Measurements from ENCODE around the gene ARG2. TPM values are rescaled to one million over a fixed set of nuclear protein-coding genes. Genes with fewer than 3 reads are reported as not detected.

The ARG2 gene
- total RNA-seq, 1 experiment from 2014 or later = 35.2 TPM

DNA sequence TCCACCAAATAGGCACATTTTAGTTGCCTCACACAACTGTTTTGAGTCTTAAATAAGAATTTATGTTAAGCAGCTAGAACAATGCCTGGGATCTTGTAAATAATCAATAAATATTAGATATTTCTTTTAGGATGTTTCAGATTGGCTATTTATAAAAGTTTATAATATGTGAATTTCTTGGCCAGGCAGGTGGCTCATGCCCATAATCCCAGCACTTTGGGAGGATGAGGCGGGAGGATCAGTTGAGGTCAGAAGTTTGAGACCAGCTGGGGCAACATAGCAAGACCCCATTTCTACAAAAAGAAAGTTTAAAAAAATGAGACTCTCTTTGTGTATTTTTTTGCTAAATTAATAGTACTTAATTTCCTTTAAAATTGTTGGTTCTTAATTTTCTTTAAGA, 21.8 kb downstream of the ARG2 start:
- no peaks in the 10 kb centered on the region for H3K23me2 ChIP-seq (ENCODE audit: insufficient read length, low read depth, low read length, poor library complexity, severe bottlenecking)
- no peaks in the 10 kb centered on the region for H3K79me1 ChIP-seq (ENCODE audit: insufficient read depth, low read depth, low read length, poor library complexity, severe bottlenecking)
- H3K56ac ChIP-seq (ENCODE audit: insufficient read length, low read depth, low read length) = no peak overlapping the region
- Mint-ChIP-seq H3K36me3 (ENCODE audit: insufficient read depth in 1 of 3, low read depth in 3 of 3) (peaks cover 0 to 24% (median 13%) of the 10 kb centered on the region in 3 experiments; a peak in 6 of 7 replicates), H3K27ac (no peak overlapping the region), H3K9me3 (no peaks in the 10 kb centered on the region), H3K4me1 (no peaks in the 10 kb centered on the region), H3K4me3 (no peak overlapping the region), H3K27me3 (ENCODE audit: low read depth) (no peaks in the 10 kb centered on the region)
- no peak overlapping the region for H2AFZ ChIP-seq (ENCODE audit: low read length)
- H2BK20ac ChIP-seq (ENCODE audit: low read depth, low read length, poor library complexity, severe bottlenecking) = no peak overlapping the region
- no peak overlapping the region for H2BK15ac ChIP-seq (ENCODE audit: low read depth, low read length)
- no peak overlapping the region for H2BK120ac ChIP-seq (ENCODE audit: low read depth, low read length, poor library complexity, severe bottlenecking)
- no peaks in the 10 kb centered on the region for H3K79me2 ChIP-seq (ENCODE audit: insufficient read depth, low read length)
- no peaks in the 10 kb centered on the region for H3K27me3 ChIP-seq (ENCODE audit: insufficient read depth, low read length)
- no peak overlapping the region for H3K23ac ChIP-seq (ENCODE audit: insufficient read length, low read depth, low read length)
- H4K20me1 ChIP-seq (ENCODE audit: control insufficient read depth, insufficient read depth, insufficient read length) = no peaks in the 10 kb centered on the region
- no peak overlapping the region for H3K4ac ChIP-seq (ENCODE audit: low read depth, low read length)
- H3K14ac ChIP-seq (ENCODE audit: insufficient read depth, low read length) = no peak overlapping the region
- H2BK5ac ChIP-seq (ENCODE audit: insufficient read length, low read length) = no peak overlapping the region
- no peak overlapping the region for H2AK5ac ChIP-seq (ENCODE audit: insufficient read length, low read length)
- TF ChIP-seq, protein P1, sequence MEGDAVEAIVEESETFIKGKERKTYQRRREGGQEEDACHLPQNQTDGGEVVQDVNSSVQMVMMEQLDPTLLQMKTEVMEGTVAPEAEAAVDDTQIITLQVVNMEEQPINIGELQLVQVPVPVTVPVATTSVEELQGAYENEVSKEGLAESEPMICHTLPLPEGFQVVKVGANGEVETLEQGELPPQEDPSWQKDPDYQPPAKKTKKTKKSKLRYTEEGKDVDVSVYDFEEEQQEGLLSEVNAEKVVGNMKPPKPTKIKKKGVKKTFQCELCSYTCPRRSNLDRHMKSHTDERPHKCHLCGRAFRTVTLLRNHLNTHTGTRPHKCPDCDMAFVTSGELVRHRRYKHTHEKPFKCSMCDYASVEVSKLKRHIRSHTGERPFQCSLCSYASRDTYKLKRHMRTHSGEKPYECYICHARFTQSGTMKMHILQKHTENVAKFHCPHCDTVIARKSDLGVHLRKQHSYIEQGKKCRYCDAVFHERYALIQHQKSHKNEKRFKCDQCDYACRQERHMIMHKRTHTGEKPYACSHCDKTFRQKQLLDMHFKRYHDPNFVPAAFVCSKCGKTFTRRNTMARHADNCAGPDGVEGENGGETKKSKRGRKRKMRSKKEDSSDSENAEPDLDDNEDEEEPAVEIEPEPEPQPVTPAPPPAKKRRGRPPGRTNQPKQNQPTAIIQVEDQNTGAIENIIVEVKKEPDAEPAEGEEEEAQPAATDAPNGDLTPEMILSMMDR (conservative IDR thresholded peaks at IDR 0.05) = no peak
- H3T11ph ChIP-seq (ENCODE audit: low read length) = no peak overlapping the region
- H4K91ac ChIP-seq (ENCODE audit: insufficient read length, low read depth, low read length) = no peak overlapping the region
- H3K4me2 ChIP-seq (ENCODE audit: insufficient read depth, insufficient read length, low read length) = no peak overlapping the region
- no peaks in the 10 kb centered on the region for H3K4me1 ChIP-seq (ENCODE audit: insufficient read depth, low read length)
- no peaks in the 10 kb centered on the region for H3K9me3 ChIP-seq (ENCODE audit: control insufficient read depth, low read depth, low read length)
- no peak overlapping the region for H4K8ac ChIP-seq (replicated peaks; ENCODE audit: insufficient read length, low read depth, low read length)
- H3K27ac ChIP-seq (ENCODE audit: insufficient read length, low read depth, low read length) = no peak overlapping the region
- H4K5ac ChIP-seq (ENCODE audit: insufficient read length, low read depth, low read length) = no peak overlapping the region
- no CpG with 5 or more reads among the region's 1 CpG for WGBS (ENCODE audit: extremely low coverage, insufficient read length, low lambda C conversion rate)
- no peak overlapping the region for H2BK12ac ChIP-seq (ENCODE audit: insufficient read length, low read depth, low read length)
- DNase-seq = no peak
- no peak overlapping the region for H3K18ac ChIP-seq (ENCODE audit: insufficient read length, low read depth, low read length)
- H3K9ac ChIP-seq (ENCODE audit: extremely low read depth, insufficient read length, low read length) = no peak overlapping the region
